Measurements from ENCODE around the gene ZNF319.
A peak's percentile ranks its signal among the peaks of the same experiment; 100 is the strongest.

ZNF319 gene

GRCh38 chr16:58044266-58045019 is 44.0 kb upstream of the ZNF319 start:
- Histone ChIP-seq H3K27me3 (no peaks in the 10 kb centered on the region), H3K4me3 (no peak overlapping the region), H4K20me1 (peaks cover 0 to 3% (median 0%) of the 10 kb centered on the region in 11 experiments; a peak in 2 of 22 replicates), H3K4me1 (peaks cover 23 to 43% (median 30%) of the 10 kb centered on the region in 10 experiments), H3K9ac (no peak overlapping the region), H3K9me3 (replicated peaks in 1 of 11) (no peaks in the 10 kb centered on the region), H3K36me3 (no peaks in the 10 kb centered on the region), H3K4me2 (no peak overlapping the region), H3K27ac (no peak overlapping the region)
- no peak for TF ChIP-seq Cebpa-rat (IDR thresholded peaks at IDR 0.05)

- Histone ChIP-seq H4K20me1 (peaks cover 0 to 3% (median 0%) of the 10 kb centered on the region in 11 experiments; a peak in 2 of 22 replicates), H3K36me3 (no peaks in the 10 kb centered on the region)
These were observed 43.2 kb upstream of the ZNF319 start for GRCh38 chr16:58043571-58044155.

GRCh38 chr16:58042886-58043515 is 42.5 kb upstream of the ZNF319 start:
- H3K4me2 ChIP-seq = no peak overlapping the region
- no peaks in the 10 kb centered on the region for H3K27me3 ChIP-seq
- peaks cover 0 to 3% (median 0%) of the 10 kb centered on the region in 11 experiments; a peak in 2 of 22 replicates for H4K20me1 ChIP-seq
- H3K36me3 ChIP-seq = no peaks in the 10 kb centered on the region
- H3K4me1 ChIP-seq = peaks cover 21 to 39% (median 30%) of the 10 kb centered on the region in 10 experiments
- TF ChIP-seq Cebpa-rat (IDR thresholded peaks at IDR 0.05) = no peak
- no peak overlapping the region for H3K4me3 ChIP-seq
- H3K9me3 ChIP-seq (replicated peaks in 1 of 11) = no peaks in the 10 kb centered on the region
- H3K27ac ChIP-seq = no peak overlapping the region
- no peak overlapping the region for H3K9ac ChIP-seq

More at GRCh38 chr16:58043571-58044155, 43.2 kb upstream of the ZNF319 start:
- no peaks in the 10 kb centered on the region for H3K27me3 ChIP-seq
- no peak overlapping the region for H3K9ac ChIP-seq
- H3K4me1 ChIP-seq = peaks cover 22 to 39% (median 28%) of the 10 kb centered on the region in 10 experiments
- no peak for TF ChIP-seq Cebpa-rat (IDR thresholded peaks at IDR 0.05)
- no peaks in the 10 kb centered on the region for H3K9me3 ChIP-seq (replicated peaks in 1 of 11)
- no peak overlapping the region for H3K4me2 ChIP-seq
- no peak overlapping the region for H3K4me3 ChIP-seq
- H3K27ac ChIP-seq = no peak overlapping the region

- Histone ChIP-seq H3K4me1 (peaks cover 13 to 33% (median 25%) of the 10 kb centered on the region in 10 experiments), H3K27me3 (no peaks in the 10 kb centered on the region), H3K27ac (no peak overlapping the region), H3K9me3 (replicated peaks in 1 of 11) (no peaks in the 10 kb centered on the region), H3K36me3 (no peaks in the 10 kb centered on the region), H3K9ac (no peak overlapping the region), H3K4me2 (no peak overlapping the region), H4K20me1 (peaks cover 0 to 3% (median 0%) of the 10 kb centered on the region in 11 experiments; a peak in 2 of 22 replicates), H3K4me3 (no peak overlapping the region)
- no peak for TF ChIP-seq Cebpa-rat (IDR thresholded peaks at IDR 0.05)
These were observed 41.8 kb upstream of the ZNF319 start for GRCh38 chr16:58042001-58042885.

- no peak for TF ChIP-seq Cebpa-rat (IDR thresholded peaks at IDR 0.05)
- Histone ChIP-seq H4K20me1 (peaks cover 0 to 3% (median 0%) of the 10 kb centered on the region in 11 experiments; a peak in 2 of 22 replicates), H3K4me2 (no peak overlapping the region), H3K27me3 (no peaks in the 10 kb centered on the region), H3K36me3 (no peaks in the 10 kb centered on the region), H3K4me1 (peaks cover 7 to 31% (median 20%) of the 10 kb centered on the region in 10 experiments), H3K9ac (no peak overlapping the region), H3K9me3 (replicated peaks in 1 of 11) (no peaks in the 10 kb centered on the region), H3K4me3 (no peak overlapping the region), H3K27ac (no peak overlapping the region)
These were observed 41.1 kb upstream of the ZNF319 start for GRCh38 chr16:58041628-58041955.

GRCh38 chr16:58040945-58041627 is 40.6 kb upstream of the ZNF319 start:
- H3K9me3 ChIP-seq (replicated peaks in 1 of 11) = no peaks in the 10 kb centered on the region
- peak overlapping the region in 9 of 11 experiments; percentile 7 to 56 (median 38); a peak in 14 of 22 replicates for H3K4me2 ChIP-seq
- H3K9ac ChIP-seq = no peak overlapping the region
- no peaks in the 10 kb centered on the region for H3K36me3 ChIP-seq
- no peaks in the 10 kb centered on the region for H3K27me3 ChIP-seq
- no peak overlapping the region for H3K4me3 ChIP-seq
- no peak for TF ChIP-seq Cebpa-rat (IDR thresholded peaks at IDR 0.05)
- no peak overlapping the region for H3K27ac ChIP-seq
- peaks cover 2 to 27% (median 15%) of the 10 kb centered on the region in 10 experiments for H3K4me1 ChIP-seq
- H4K20me1 ChIP-seq = peaks cover 0 to 3% (median 0%) of the 10 kb centered on the region in 11 experiments; a peak in 2 of 22 replicates

- TF ChIP-seq Cebpa-rat (IDR thresholded peaks at IDR 0.05) = no peak
- H3K36me3 ChIP-seq = no peaks in the 10 kb centered on the region
- H3K9me3 ChIP-seq (replicated peaks in 1 of 11) = no peaks in the 10 kb centered on the region
- no peak overlapping the region for H3K4me3 ChIP-seq
- H3K27me3 ChIP-seq = no peaks in the 10 kb centered on the region
- H3K27ac ChIP-seq = no peak overlapping the region
- H3K9ac ChIP-seq = no peak overlapping the region
- H3K4me2 ChIP-seq = peak overlapping the region in 9 of 11 experiments; percentile 7 to 56 (median 38); a peak in 14 of 22 replicates
- H3K4me1 ChIP-seq = peaks cover 0 to 28% (median 16%) of the 10 kb centered on the region in 10 experiments; a peak in 16 of 20 replicates
- H4K20me1 ChIP-seq = peaks cover 0 to 3% (median 0%) of the 10 kb centered on the region in 11 experiments; a peak in 2 of 22 replicates
These were observed 40.0 kb upstream of the ZNF319 start for GRCh38 chr16:58040496-58040846.

- Histone ChIP-seq H3K27ac (no peak overlapping the region), H4K20me1 (peaks cover 0 to 3% (median 0%) of the 10 kb centered on the region in 11 experiments; a peak in 2 of 22 replicates), H3K4me1 (peaks cover 0 to 33% (median 21%) of the 10 kb centered on the region in 10 experiments; a peak in 16 of 20 replicates), H3K27me3 (no peaks in the 10 kb centered on the region), H3K9me3 (replicated peaks in 1 of 11) (no peaks in the 10 kb centered on the region), H3K4me2 (peak overlapping the region in 3 of 11 experiments; percentile 38 to 56 (median 48); a peak in 4 of 22 replicates), H3K9ac (no peak overlapping the region), H3K36me3 (no peaks in the 10 kb centered on the region), H3K4me3 (no peak overlapping the region)
- no peak for TF ChIP-seq Cebpa-rat (IDR thresholded peaks at IDR 0.05)
These were observed 39.5 kb upstream of the ZNF319 start for GRCh38 chr16:58039829-58040495.

Measured in BLaER1 treated with 17β-estradiol and CSF1 and Interleukin-3, amounts not matched to agents 10 nM and 100 nM (cell line).